Measurements from ENCODE around the gene TACC3.

DNA sequence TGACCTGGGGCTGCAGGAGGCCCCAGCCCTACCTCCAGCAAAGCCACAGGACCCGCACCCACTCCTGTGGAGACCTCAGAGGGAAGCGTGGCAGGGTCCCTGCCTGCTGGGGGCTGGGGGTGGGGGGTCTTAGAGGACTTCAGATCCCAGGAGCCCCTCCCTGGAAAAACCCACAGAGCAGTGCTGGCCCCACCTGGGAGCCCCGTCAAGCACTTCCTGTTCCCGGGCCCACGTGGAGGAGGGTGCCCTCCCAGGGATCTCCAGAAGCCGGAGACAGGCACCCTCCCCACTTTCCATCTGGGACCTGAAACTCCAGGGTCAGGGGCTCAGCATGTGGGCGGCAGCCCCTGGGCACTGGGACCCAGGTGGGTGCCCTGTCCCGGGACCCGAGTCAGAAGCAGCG is 32.0 kb downstream of the TACC3 start:
- TF ChIP-seq, protein P1, sequence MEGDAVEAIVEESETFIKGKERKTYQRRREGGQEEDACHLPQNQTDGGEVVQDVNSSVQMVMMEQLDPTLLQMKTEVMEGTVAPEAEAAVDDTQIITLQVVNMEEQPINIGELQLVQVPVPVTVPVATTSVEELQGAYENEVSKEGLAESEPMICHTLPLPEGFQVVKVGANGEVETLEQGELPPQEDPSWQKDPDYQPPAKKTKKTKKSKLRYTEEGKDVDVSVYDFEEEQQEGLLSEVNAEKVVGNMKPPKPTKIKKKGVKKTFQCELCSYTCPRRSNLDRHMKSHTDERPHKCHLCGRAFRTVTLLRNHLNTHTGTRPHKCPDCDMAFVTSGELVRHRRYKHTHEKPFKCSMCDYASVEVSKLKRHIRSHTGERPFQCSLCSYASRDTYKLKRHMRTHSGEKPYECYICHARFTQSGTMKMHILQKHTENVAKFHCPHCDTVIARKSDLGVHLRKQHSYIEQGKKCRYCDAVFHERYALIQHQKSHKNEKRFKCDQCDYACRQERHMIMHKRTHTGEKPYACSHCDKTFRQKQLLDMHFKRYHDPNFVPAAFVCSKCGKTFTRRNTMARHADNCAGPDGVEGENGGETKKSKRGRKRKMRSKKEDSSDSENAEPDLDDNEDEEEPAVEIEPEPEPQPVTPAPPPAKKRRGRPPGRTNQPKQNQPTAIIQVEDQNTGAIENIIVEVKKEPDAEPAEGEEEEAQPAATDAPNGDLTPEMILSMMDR (IDR thresholded peaks at IDR 0.05), result no peak
- TF ChIP-seq POLR2A (IDR thresholded peaks at IDR 0.05), result no peak

Measured in uterus (tissue), 2 donors.